ENCODE measurements around the gene CHD9. TPM values are rescaled to one million over a fixed set of nuclear protein-coding genes. Genes with fewer than 3 reads are reported as not detected.

Gene CHD9
- total RNA-seq, 1 experiment from 2014 or later: 25.4 TPM

DNA sequence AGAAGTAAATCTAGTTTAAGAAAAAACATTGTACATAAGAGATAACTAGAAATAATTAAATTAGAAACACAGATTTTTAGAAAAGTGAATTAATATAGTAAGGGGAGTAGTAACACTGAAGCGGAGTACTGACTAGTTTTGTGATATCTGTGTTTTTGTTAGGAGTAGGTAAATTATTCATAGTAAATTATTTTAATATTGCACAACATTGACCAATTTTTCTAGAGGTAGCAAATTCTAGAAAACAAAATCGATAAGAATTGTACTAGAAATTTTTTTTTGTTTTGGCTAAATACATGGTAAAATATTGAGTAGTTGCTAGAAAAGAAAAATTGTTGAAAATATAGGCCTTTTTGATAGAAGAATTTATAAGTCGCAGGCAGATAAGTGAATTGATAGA is 156.5 kb downstream of the CHD9 start:
- POLR2A ChIA-PET: no interaction called here
- DNase-seq (ENCODE audit: low read depth, low spot score) (no peak), ATAC-seq (no peak)
- CTCF ChIA-PET: no interaction called here
- Histone ChIP-seq H3K36me3 (ENCODE audit: control insufficient read depth, insufficient read depth, low read length) (no peaks in the 10 kb centered on the region; the same call in 1 of the 2 replicates), H3K27ac (ENCODE audit: low read length) (no peak overlapping the region), H3K4me3 (ENCODE audit: low read depth in 2 of 2, low read length in 2 of 2) (no peak overlapping the region; a peak in 1 of 4 replicates), H3K27me3 (ENCODE audit: control insufficient read depth, insufficient read depth, low read length) (no peaks in the 10 kb centered on the region), H3K4me1 (ENCODE audit: control insufficient read depth, insufficient read depth, low read length) (no peaks in the 10 kb centered on the region; the same call in 1 of the 2 replicates), H3K9me3 (ENCODE audit: control insufficient read depth, insufficient read depth, low read depth, low read length) (no peaks in the 10 kb centered on the region)
- intact Hi-C loops (cut with micrococcal nuclease; ENCODE audit: unreplicated experiment): no loop called here
- TSS peak; percentile 23 for BruUV-seq (replicated peaks)
- TF ChIP-seq TCF7L2 (IDR thresholded peaks at IDR 0.05; ENCODE audit: low read depth, low read length) (no peak), SIN3A (IDR thresholded peaks at IDR 0.05; ENCODE audit: borderline replicate concordance, insufficient read depth, low read depth, low read length) (no peak)
- TF ChIP-seq, protein P1, sequence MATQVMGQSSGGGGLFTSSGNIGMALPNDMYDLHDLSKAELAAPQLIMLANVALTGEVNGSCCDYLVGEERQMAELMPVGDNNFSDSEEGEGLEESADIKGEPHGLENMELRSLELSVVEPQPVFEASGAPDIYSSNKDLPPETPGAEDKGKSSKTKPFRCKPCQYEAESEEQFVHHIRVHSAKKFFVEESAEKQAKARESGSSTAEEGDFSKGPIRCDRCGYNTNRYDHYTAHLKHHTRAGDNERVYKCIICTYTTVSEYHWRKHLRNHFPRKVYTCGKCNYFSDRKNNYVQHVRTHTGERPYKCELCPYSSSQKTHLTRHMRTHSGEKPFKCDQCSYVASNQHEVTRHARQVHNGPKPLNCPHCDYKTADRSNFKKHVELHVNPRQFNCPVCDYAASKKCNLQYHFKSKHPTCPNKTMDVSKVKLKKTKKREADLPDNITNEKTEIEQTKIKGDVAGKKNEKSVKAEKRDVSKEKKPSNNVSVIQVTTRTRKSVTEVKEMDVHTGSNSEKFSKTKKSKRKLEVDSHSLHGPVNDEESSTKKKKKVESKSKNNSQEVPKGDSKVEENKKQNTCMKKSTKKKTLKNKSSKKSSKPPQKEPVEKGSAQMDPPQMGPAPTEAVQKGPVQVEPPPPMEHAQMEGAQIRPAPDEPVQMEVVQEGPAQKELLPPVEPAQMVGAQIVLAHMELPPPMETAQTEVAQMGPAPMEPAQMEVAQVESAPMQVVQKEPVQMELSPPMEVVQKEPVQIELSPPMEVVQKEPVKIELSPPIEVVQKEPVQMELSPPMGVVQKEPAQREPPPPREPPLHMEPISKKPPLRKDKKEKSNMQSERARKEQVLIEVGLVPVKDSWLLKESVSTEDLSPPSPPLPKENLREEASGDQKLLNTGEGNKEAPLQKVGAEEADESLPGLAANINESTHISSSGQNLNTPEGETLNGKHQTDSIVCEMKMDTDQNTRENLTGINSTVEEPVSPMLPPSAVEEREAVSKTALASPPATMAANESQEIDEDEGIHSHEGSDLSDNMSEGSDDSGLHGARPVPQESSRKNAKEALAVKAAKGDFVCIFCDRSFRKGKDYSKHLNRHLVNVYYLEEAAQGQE (IDR thresholded peaks at IDR 0.05; ENCODE audit: insufficient read depth in 1 of 2, low read depth in 2 of 2, low read length in 1 of 2): no peak
- in situ Hi-C loops (cut with HindIII; ENCODE audit: low pct_unique_long_range_greater_than_20kb, low sequenced_read_pairs): no loop called here

DNA sequence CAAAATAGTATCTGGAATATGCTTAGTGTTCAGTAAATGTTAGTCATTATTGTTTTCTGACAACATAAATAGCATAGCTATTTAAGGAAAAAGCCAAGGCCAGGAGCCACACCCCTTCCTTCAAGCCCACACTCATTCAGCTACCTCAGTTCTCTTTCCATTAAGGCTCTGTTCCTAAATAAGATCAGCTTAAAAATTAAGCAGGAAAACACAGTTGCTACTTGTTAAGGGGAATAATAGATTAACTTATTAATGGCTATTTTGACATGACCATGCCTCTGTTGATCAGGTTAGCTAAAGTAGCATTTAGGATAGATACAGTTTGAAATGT is 158.1 kb downstream of the CHD9 start:
- DNase-seq (ENCODE audit: low read depth, low spot score): no peak
- intact Hi-C loops (cut with micrococcal nuclease; ENCODE audit: unreplicated experiment): no loop called here
- BruUV-seq (replicated peaks): no TSS peak
- no peak for TF ChIP-seq TCF7L2 (IDR thresholded peaks at IDR 0.05; ENCODE audit: low read depth, low read length)
- TF ChIP-seq, protein P2, sequence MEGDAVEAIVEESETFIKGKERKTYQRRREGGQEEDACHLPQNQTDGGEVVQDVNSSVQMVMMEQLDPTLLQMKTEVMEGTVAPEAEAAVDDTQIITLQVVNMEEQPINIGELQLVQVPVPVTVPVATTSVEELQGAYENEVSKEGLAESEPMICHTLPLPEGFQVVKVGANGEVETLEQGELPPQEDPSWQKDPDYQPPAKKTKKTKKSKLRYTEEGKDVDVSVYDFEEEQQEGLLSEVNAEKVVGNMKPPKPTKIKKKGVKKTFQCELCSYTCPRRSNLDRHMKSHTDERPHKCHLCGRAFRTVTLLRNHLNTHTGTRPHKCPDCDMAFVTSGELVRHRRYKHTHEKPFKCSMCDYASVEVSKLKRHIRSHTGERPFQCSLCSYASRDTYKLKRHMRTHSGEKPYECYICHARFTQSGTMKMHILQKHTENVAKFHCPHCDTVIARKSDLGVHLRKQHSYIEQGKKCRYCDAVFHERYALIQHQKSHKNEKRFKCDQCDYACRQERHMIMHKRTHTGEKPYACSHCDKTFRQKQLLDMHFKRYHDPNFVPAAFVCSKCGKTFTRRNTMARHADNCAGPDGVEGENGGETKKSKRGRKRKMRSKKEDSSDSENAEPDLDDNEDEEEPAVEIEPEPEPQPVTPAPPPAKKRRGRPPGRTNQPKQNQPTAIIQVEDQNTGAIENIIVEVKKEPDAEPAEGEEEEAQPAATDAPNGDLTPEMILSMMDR (IDR thresholded peaks at IDR 0.05): no peak
- TF ChIP-seq SIN3A (IDR thresholded peaks at IDR 0.05; ENCODE audit: borderline replicate concordance, insufficient read depth, low read depth, low read length): no peak
- TF ChIP-seq, protein P1 (IDR thresholded peaks at IDR 0.05; ENCODE audit: insufficient read depth in 1 of 2, low read depth in 2 of 2, low read length in 1 of 2): no peak
- TF ChIP-seq POLR2AphosphoS5 (IDR thresholded peaks at IDR 0.05; ENCODE audit: low read depth, low read length): no peak
- no peaks in the 10 kb centered on the region for H3K27me3 ChIP-seq (ENCODE audit: control insufficient read depth, insufficient read depth, low read length)
- no peak overlapping the region for H3K27ac ChIP-seq (ENCODE audit: low read length)
- no peaks in the 10 kb centered on the region for H3K9me3 ChIP-seq (ENCODE audit: control insufficient read depth, insufficient read depth, low read depth, low read length)
- no peak overlapping the region for H3K4me3 ChIP-seq (ENCODE audit: low read depth in 2 of 2, low read length in 2 of 2)
- in situ Hi-C loops (cut with HindIII; ENCODE audit: low pct_unique_long_range_greater_than_20kb, low sequenced_read_pairs): no loop called here
- no peaks in the 10 kb centered on the region; the same call in 1 of the 2 replicates for H3K4me1 ChIP-seq (ENCODE audit: control insufficient read depth, insufficient read depth, low read length)
- H3K36me3 ChIP-seq (ENCODE audit: control insufficient read depth, insufficient read depth, low read length): no peaks in the 10 kb centered on the region; the same call in 1 of the 2 replicates
- ChIA-PET POLR2A (no interaction called here), CTCF (no interaction called here)
- ATAC-seq: no peak
